Measurements from ENCODE around the gene C1QA. TPM values are rescaled to one million over a fixed set of nuclear protein-coding genes. Genes with fewer than 3 reads are reported as not detected.
A peak's percentile ranks its signal among the peaks of the same experiment; 100 is the strongest.
"Not testable (repeated sequence)": the region's sequence is repeated elsewhere in the genome, so short reads cannot be mapped to it uniquely, and the experiment has no call there.

C1QA gene
- total RNA-seq, 3 donors from 2014 or later: 55.7 to 355 (median 104) TPM

DNA sequence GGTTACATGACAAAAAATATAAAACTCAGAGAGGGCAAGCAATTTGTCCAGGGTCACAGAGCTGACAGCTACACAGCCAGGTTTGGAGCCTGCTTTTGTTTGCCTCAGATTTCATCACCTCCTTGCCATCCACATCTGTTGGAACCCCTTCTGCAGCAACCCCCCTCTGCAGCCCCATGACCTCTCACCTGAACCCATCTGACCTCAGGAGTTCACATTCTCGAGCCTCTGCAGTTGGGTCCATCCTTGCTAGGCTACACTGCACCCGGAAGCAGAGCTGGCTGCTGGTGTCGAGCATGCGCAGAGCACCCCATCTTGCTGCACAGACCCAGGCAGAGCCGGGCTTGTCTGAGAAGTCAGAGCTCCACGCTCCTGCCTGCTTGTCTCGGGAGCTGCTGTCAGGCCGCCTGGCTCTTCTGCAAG lies 26.6 kb downstream of the C1QA start:
- H3K27me3 ChIP-seq: no peaks in the 10 kb centered on the region
- H3K27ac ChIP-seq: no peak overlapping the region

GRCh38 chr1:22665752-22666151 lies 29.3 kb downstream of the C1QA start:
- TF ChIP-seq POLR2A (IDR thresholded peaks at IDR 0.05) (no peak), POLR2AphosphoS5 (IDR thresholded peaks at IDR 0.05) (no peak), CTCF (IDR thresholded peaks at IDR 0.05) (peak in 1 of 3 donors; percentile 10)
- Histone ChIP-seq H3K27ac (no peak overlapping the region), H3K36me3 (no peaks in the 10 kb centered on the region), H3K9me3 (no peaks in the 10 kb centered on the region), H3K4me3 (no peak overlapping the region), H3K4me1 (no peaks in the 10 kb centered on the region), H3K27me3 (no peaks in the 10 kb centered on the region)
- intact Hi-C loops (cut with DNase I; ENCODE audit: low total_unique reads): no loop called here
- DNase-seq (ENCODE audit: low spot score in 2 of 2): no peak

More for the DNA sequence above, 26.6 kb downstream of the C1QA start:
- Histone ChIP-seq H3K4me1 (no peaks in the 10 kb centered on the region), H3K4me3 (no peak overlapping the region), H3K9me3 (no peaks in the 10 kb centered on the region), H3K36me3 (no peaks in the 10 kb centered on the region)
- DNase-seq (ENCODE audit: low spot score in 2 of 2): no peak
- TF ChIP-seq CTCF (IDR thresholded peaks at IDR 0.05) (no peak), POLR2A (IDR thresholded peaks at IDR 0.05) (no peak), POLR2AphosphoS5 (IDR thresholded peaks at IDR 0.05) (no peak)
- intact Hi-C loops (cut with DNase I; ENCODE audit: low total_unique reads): no loop called here

GRCh38 chr1:22666412-22666811 lies 30.0 kb downstream of the C1QA start:
- H3K9me3 ChIP-seq: no peaks in the 10 kb centered on the region
- DNase-seq (ENCODE audit: low spot score in 2 of 2): no peak
- no peaks in the 10 kb centered on the region for H3K4me1 ChIP-seq
- no peaks in the 10 kb centered on the region for H3K36me3 ChIP-seq
- H3K27me3 ChIP-seq: peaks cover 0 to 4% of the 10 kb centered on the region in 2 donors
- H3K27ac ChIP-seq: no peak overlapping the region
- intact Hi-C loops (cut with DNase I; ENCODE audit: low total_unique reads): no loop called here
- no peak for TF ChIP-seq POLR2AphosphoS5 (IDR thresholded peaks at IDR 0.05)
- TF ChIP-seq POLR2A (IDR thresholded peaks at IDR 0.05): no peak
- no peak for TF ChIP-seq CTCF (IDR thresholded peaks at IDR 0.05)
- no peak overlapping the region for H3K4me3 ChIP-seq

- H3K27me3 ChIP-seq: peaks cover 0 to 20% of the 10 kb centered on the region in 2 donors
- not testable (repeated sequence) for H3K4me1 ChIP-seq
Observed at GRCh38 chr1:22668840-22669239, 32.4 kb downstream of the C1QA start.

GRCh38 chr1:22670352-22670975 lies 34.0 kb downstream of the C1QA start:
- no peak for TF ChIP-seq CTCF (IDR thresholded peaks at IDR 0.05)
- no peak for TF ChIP-seq POLR2AphosphoS5 (IDR thresholded peaks at IDR 0.05)
- TF ChIP-seq POLR2A (IDR thresholded peaks at IDR 0.05): no peak
- Histone ChIP-seq H3K4me3 (no peak overlapping the region), H3K27me3 (peaks cover 0 to 21% of the 10 kb centered on the region in 2 donors), H3K36me3 (no peaks in the 10 kb centered on the region), H3K9me3 (no peaks in the 10 kb centered on the region), H3K4me1 (no peaks in the 10 kb centered on the region), H3K27ac (no peak overlapping the region)
- intact Hi-C loops (cut with DNase I; ENCODE audit: low total_unique reads): no loop called here
- no peak for DNase-seq (ENCODE audit: low spot score in 2 of 2)

More at GRCh38 chr1:22668840-22669239, 32.4 kb downstream of the C1QA start:
- H3K27ac ChIP-seq; H3K4me3 ChIP-seq; H3K36me3 ChIP-seq; intact Hi-C loops (cut with DNase I; ENCODE audit: low total_unique reads); DNase-seq (ENCODE audit: low spot score in 2 of 2); H3K9me3 ChIP-seq: not testable (repeated sequence)

Data from breast epithelium (tissue), 4 donors.